SK-N-MC (cell line): ENCODE results near the gene DTWD1.

ENCODE experiments used
- EZH2 ChIP-seq: fragments of 200-600 bp; sonication (generic); IDR thresholded peaks from one replicate; pipeline ENCODE4 v1.6.1; 2017; ENCODE audit warnings: antibody characterized with exemption
- POLR2AphosphoS5 ChIP-seq: IDR thresholded peaks from 2 replicates; pipeline ENCODE4 v1.6.1; 2012; ENCODE audit warnings: mild to moderate bottlenecking, low read depth, low read length, borderline replicate concordance

DNA sequence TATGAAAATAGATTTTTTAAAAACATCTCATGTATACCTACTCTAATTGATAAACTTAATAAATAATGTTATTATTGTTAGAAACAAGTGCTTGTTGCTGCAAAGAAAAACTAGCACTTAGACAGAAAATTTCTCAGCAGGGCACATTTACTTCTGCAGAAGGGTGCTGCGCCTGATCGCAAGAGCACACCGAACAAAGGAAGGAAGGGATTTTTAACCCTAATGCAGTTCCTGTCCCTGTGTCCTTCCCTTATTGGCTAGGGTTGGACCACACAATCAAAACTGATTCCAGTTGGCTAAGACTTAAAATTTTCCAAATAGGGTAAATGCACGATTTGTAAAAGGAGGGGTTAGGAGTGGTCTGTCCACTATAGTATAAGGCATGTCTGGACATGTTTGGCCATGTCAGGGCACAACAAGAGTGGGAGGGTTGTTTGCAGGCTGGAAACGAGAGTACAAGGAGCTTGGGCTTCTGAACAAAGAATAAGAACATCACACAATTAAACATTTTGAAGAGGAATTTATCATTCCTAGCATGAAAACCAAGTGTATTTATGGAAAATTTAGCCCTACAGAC is 4.7 kb downstream of the DTWD1 start:
- TF ChIP-seq EZH2 (no peak), POLR2AphosphoS5 (no peak)
